Measurements from ENCODE around the gene ZNF24. TPM values are rescaled to one million over a fixed set of nuclear protein-coding genes. Genes with fewer than 3 reads are reported as not detected.
A peak's percentile ranks its signal among the peaks of the same experiment; 100 is the strongest.

The ZNF24 gene
- total RNA-seq, 2 donors from 2014 or later = 74.7 to 92.1 TPM

DNA sequence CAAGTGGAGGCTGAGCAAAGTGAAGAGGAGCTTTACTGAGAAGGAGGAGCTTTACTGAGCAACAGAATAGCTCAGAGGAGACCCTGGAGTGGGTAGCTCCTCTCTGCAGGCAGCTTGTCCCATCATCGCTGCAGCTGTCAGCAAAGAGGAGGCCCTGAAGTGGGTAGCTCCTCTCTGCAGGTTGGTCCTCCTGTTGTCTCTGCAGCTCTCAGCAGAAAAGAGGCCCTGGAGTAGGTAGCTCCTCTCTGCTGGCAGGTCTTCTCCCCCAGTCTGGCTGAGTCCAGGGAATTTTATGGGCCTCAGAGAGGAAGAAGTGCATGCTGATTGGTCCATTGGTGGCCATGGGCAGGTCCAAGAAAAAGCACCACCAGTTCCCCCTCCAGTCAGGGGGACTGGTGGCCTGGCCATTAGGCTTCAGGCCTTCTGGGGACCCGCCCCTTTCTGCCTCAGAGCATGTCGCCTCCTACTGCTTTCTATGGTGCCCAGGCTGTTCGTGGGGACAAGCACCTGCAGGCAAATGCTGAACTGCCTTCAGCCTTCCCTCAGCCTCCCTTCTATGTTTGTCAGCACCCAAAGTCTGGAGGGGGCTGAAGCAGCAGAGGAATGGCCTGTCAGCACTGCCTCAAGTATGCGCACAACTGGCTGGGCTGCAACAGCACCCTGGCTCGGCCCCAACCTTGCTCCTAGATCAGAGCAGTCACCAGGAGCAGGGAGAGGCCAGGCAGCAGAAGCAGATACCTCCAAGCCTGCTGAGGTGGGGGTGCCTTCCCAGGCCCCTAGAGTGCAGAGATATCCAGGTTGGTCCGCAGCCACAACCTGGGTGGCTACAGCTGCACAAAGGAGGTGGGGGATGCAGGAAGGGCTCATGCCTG, 60.1 kb downstream of the ZNF24 start:
- Histone ChIP-seq H3K4me3 (ENCODE audit: low read length) (peak overlapping the region; percentile 10), H3K4me1 (ENCODE audit: control insufficient read depth, insufficient read depth, low read length) (no peaks in the 10 kb centered on the region), H3K9ac (ENCODE audit: extremely low read depth, low read length, poor library complexity, severe bottlenecking) (no peak overlapping the region), H3K36me3 (ENCODE audit: control insufficient read depth, insufficient read depth, low read length) (peaks cover 10% of the 10 kb centered on the region), H3K27me3 (ENCODE audit: control insufficient read depth, insufficient read depth, low read length, poor library complexity, severe bottlenecking) (no peaks in the 10 kb centered on the region), H3K9me3 (ENCODE audit: control insufficient read depth, low read length) (peaks cover 88% of the 10 kb centered on the region), H3K27ac (ENCODE audit: low read depth, low read length) (no peak overlapping the region)
- no peak overlapping the region for H3K4me3 Mint-ChIP-seq
- H3K9me3 Mint-ChIP-seq = peaks cover 76% of the 10 kb centered on the region
- DNase-seq = no peak
- peaks cover under 1% of the 10 kb centered on the region for H3K4me1 Mint-ChIP-seq
- TF ChIP-seq, protein P1, sequence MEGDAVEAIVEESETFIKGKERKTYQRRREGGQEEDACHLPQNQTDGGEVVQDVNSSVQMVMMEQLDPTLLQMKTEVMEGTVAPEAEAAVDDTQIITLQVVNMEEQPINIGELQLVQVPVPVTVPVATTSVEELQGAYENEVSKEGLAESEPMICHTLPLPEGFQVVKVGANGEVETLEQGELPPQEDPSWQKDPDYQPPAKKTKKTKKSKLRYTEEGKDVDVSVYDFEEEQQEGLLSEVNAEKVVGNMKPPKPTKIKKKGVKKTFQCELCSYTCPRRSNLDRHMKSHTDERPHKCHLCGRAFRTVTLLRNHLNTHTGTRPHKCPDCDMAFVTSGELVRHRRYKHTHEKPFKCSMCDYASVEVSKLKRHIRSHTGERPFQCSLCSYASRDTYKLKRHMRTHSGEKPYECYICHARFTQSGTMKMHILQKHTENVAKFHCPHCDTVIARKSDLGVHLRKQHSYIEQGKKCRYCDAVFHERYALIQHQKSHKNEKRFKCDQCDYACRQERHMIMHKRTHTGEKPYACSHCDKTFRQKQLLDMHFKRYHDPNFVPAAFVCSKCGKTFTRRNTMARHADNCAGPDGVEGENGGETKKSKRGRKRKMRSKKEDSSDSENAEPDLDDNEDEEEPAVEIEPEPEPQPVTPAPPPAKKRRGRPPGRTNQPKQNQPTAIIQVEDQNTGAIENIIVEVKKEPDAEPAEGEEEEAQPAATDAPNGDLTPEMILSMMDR (conservative IDR thresholded peaks at IDR 0.05) = no peak
- no peak overlapping the region for H3K27ac Mint-ChIP-seq
- 97% methylated on average over 7 of the region's 7 CpGs; no CpG with 5 or more reads in 1 of the 2 experiments for WGBS, 2 experiments (ENCODE audit: insufficient coverage in 1 of 2, insufficient read length in 1 of 2)
- H3K27me3 Mint-ChIP-seq (ENCODE audit: insufficient read depth) = no peaks in the 10 kb centered on the region
- H3K36me3 Mint-ChIP-seq (ENCODE audit: low read depth) = peaks cover 67% of the 10 kb centered on the region

DNA sequence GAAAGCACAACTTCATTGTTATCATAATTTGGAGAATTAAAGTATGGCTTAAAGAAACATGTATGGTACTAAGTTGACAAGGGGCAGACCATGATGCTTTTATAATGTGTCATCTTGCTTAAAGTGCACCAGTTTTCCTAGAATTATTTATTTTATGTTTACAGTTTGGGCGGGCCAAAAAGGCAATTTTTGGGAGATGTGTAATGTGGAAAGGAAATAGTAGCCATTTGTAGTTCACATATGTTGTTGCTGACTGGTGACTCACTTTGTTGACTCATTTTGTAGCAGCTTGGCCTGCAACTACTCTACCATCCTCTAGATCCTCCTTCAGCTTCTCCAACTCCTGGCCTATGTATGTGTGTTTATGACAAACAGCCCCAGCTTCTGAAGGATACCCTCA, 61.9 kb downstream of the ZNF24 start:
- Histone ChIP-seq H3K27ac (ENCODE audit: low read depth, low read length) (no peak overlapping the region), H3K36me3 (ENCODE audit: control insufficient read depth, insufficient read depth, low read length) (peaks cover 10% of the 10 kb centered on the region), H3K9ac (ENCODE audit: extremely low read depth, low read length, poor library complexity, severe bottlenecking) (no peak overlapping the region), H3K27me3 (ENCODE audit: control insufficient read depth, insufficient read depth, low read length, poor library complexity, severe bottlenecking) (no peaks in the 10 kb centered on the region), H3K4me1 (ENCODE audit: control insufficient read depth, insufficient read depth, low read length) (no peaks in the 10 kb centered on the region), H3K4me3 (ENCODE audit: low read length) (no peak overlapping the region), H3K9me3 (ENCODE audit: control insufficient read depth, low read length) (peaks cover 87% of the 10 kb centered on the region)
- no peak overlapping the region for H3K27ac Mint-ChIP-seq
- 87 to 100% methylated on average over 1 of the region's 1 CpG for WGBS, 2 experiments (ENCODE audit: insufficient coverage in 1 of 2, insufficient read length in 1 of 2)
- no peaks in the 10 kb centered on the region for H3K27me3 Mint-ChIP-seq (ENCODE audit: insufficient read depth)
- no peak for DNase-seq
- no peak overlapping the region for H3K4me3 Mint-ChIP-seq
- peaks cover 78% of the 10 kb centered on the region for H3K9me3 Mint-ChIP-seq
- TF ChIP-seq, protein P1 (conservative IDR thresholded peaks at IDR 0.05) = no peak
- H3K4me1 Mint-ChIP-seq = no peaks in the 10 kb centered on the region
- peaks cover 66% of the 10 kb centered on the region for H3K36me3 Mint-ChIP-seq (ENCODE audit: low read depth)

Other genes starting within 250 kb of the ZNF24 start
- gene ZNF397, start 103.4 kb downstream of the ZNF24 start, total RNA-seq = 10 to 100 TPM; 44.1 to 64.6 TPM
- gene ZSCAN30, start 54.2 kb downstream of the ZNF24 start, total RNA-seq = 10 to 100 TPM; 20.1 to 29.6 TPM
- gene ZNF396, start 32.9 kb upstream of the ZNF24 start, total RNA-seq = 1 to 10 TPM; 5.4 to 8.5 TPM
- 10 to 100 TPM; 31.1 to 31.9 TPM for gene INO80C, start 153.5 kb upstream of the ZNF24 start, total RNA-seq
- 100 to 1,000 TPM in 1 of 2 donors, 10 to 100 TPM in 1; 82.5 to 102 TPM for gene GALNT1, start 237.3 kb upstream of the ZNF24 start, total RNA-seq